GM21825 (cell line): ENCODE measurements around the gene TTC22.
"Not testable (repeated sequence)": the region's sequence is repeated elsewhere in the genome, so short reads cannot be mapped to it uniquely, and the experiment has no call there.

Experiments used
- ATAC-seq: cut with Tn5 transposase; IDR thresholded peaks from one replicate; pipeline ENCODE4 v1.9.1; 2021; ENCODE audit warnings: mild to moderate bottlenecking, moderate library complexity; ENCODE audit not compliant: unreplicated experiment

Gene TTC22

GRCh38 chr1:54791880-54792522 lies 9.1 kb downstream of the TTC22 start:
- ATAC-seq = no peak

- ATAC-seq = no peak
Observed at GRCh38 chr1:54788459-54788858, 12.7 kb downstream of the TTC22 start.

GRCh38 chr1:54787604-54788003 lies 13.5 kb downstream of the TTC22 start:
- ATAC-seq = no peak

GRCh38 chr1:54786778-54787177 lies 14.3 kb downstream of the TTC22 start:
- ATAC-seq = no peak

GRCh38 chr1:54784066-54784465 lies 17.1 kb downstream of the TTC22 start:
- no peak for ATAC-seq

- no peak for ATAC-seq
Observed at GRCh38 chr1:54782588-54782987, 18.5 kb downstream of the TTC22 start.

- ATAC-seq = no peak
Observed at GRCh38 chr1:54782156-54782555, 19.0 kb downstream of the TTC22 start.

- no peak for ATAC-seq
Observed at GRCh38 chr1:54781023-54781723, 19.9 kb downstream of the TTC22 start.

GRCh38 chr1:54777431-54777830 lies 23.7 kb downstream of the TTC22 start:
- no peak for ATAC-seq

- ATAC-seq = no peak
Observed at GRCh38 chr1:54777011-54777410, 24.1 kb downstream of the TTC22 start.

- ATAC-seq = not testable (repeated sequence)
Observed at GRCh38 chr1:54775828-54776721, 25.0 kb downstream of the TTC22 start.

GRCh38 chr1:54774820-54775498 lies 26.2 kb downstream of the TTC22 start:
- no peak for ATAC-seq

GRCh38 chr1:54772951-54773350 lies 28.2 kb downstream of the TTC22 start:
- ATAC-seq = no peak

- ATAC-seq = no peak
Observed at GRCh38 chr1:54768093-54768492, 33.0 kb downstream of the TTC22 start.

GRCh38 chr1:54767526-54767925 lies 33.6 kb downstream of the TTC22 start:
- ATAC-seq = no peak

GRCh38 chr1:54766726-54767125 lies 34.4 kb downstream of the TTC22 start:
- ATAC-seq = no peak

GRCh38 chr1:54764922-54765561 lies 36.1 kb downstream of the TTC22 start:
- ATAC-seq = peak; percentile 4

GRCh38 chr1:54764133-54764921 lies 36.8 kb downstream of the TTC22 start, which contains the start of gene PARS2:
TSS of gene PARS2 (minus strand) at chr1:54764523. CDS start at chr1:54759161, 5,362 bp downstream.
- peak; percentile 97 for ATAC-seq

GRCh38 chr1:54763816-54764132 lies 37.3 kb downstream of the TTC22 start:
- ATAC-seq = no peak
